Adrenal gland (tissue), 5 donors: ENCODE data around the gene CDADC1.

Source experiments
- CTCF ChIP-seq, 6 experiments: fragments of 450-650 bp in 4 of 6; fragments of 200-600 bp in 2 of 6; sonication (generic) in 1 of 6; IDR thresholded peaks; 1 replicate in 5 of 6; 2 replicates in 1 of 6; pipeline versions ENCODE4 v1.5.1 to v1.8.0; 2016 to 2021; ENCODE audit warnings: antibody characterized with exemption in 6 of 6, mild to moderate bottlenecking in 2 of 6, moderate library complexity in 1 of 6
- POLR2A ChIP-seq, 2 donors: fragments of 450-650 bp; IDR thresholded peaks; one replicate each; pipeline ENCODE4 v1.6.1; 2017; ENCODE audit warnings: antibody characterized with exemption in 2 of 2, mild to moderate bottlenecking in 2 of 2, moderate library complexity in 1 of 2
- donor health status: DM: no; HTN: no; CAD: no.

- TF ChIP-seq POLR2A (IDR thresholded peaks at IDR 0.05) (no peak), CTCF (IDR thresholded peaks at IDR 0.05) (no peak)
These were observed 68.2 kb downstream of the CDADC1 start for GRCh38 chr13:49315756-49316482.
